NOMO-1 (cell line): ENCODE data around the gene CDH13.

Source experiments
- DNase-seq, 2 experiments: peaks; one replicate each; lab custom pipeline; 2025; ENCODE audit not compliant: unreplicated experiment in 2 of 2; lab: John Stamatoyannopoulos, UW

CDH13 gene

DNA sequence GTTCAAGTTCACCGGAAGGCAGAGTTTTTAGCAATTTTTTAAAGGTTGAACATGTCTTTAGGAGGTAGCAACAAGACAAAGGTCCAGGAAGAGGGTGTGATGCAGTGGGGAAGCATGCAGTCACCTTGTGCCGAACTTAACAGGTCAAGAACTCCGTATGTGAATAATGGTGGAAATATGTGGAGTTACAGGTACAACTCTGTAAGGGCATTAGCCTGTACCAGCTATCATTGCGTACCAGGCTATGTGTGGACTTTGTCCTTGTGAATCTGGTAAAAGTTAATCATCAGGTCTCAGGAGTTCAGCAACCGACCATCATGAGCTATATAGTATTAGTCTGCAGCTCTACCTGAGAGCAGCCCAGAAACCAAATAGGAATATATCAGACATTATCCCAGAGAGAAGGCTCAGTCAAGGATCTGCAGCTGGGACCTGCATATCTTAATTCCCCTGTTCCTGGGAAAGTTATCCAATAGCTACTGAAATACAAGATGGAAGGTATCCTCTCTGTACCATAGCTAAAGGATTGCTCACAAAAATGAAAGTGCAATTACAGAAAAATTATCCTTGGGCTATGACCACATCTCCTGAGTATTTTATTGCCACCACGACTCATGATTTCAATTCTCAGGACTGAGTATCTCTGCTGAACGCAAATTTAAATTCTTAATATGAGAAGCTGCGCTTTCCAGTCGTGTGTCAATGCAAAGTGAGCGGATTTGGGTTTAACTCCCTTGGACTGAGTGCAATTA, 469.3 kb downstream of the CDH13 start:
- DNase-seq: no peak

DNA sequence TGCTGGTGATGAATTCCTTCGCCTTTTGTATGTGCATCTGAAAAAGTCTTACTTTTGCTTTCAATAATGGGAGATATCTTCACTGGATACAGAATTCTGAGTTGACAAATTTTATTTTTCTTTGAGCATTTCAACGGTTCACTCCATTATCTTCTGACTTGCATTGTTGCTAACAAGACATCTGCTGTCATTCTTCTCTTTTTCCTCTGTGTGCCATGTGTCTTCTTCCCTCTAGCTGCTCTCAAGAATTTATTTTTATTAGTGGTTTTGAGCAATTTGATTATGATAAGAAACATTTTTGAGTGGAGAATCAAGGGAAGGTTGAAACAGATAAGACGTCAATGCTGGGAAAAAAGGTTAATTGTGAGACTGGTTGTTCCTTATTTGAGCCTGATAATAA, 471.8 kb downstream of the CDH13 start:
- DNase-seq: no peak

- no peak for DNase-seq
These were observed 473.9 kb downstream of the CDH13 start for GRCh38 chr16:83100679-83101078.

DNA sequence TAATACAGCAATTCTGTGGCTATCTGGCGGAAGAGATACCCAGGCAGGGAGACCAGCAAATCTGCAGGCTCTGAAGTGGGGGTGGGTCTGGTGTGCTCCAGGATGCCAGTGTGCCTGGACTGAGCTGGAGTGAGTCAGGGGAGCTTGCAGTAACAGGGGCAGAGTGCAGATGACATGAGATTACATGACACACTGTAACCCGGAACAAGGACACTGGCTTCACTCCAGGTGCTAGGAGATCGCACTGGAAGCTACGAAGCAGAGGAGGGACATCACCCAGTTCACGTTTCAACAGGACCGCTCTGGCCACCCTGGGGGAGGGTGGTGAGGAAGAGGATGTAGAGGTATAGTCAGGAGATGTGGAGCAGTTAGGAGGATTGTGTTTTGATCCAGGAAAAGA, 475.6 kb downstream of the CDH13 start:
- no peak for DNase-seq

DNA sequence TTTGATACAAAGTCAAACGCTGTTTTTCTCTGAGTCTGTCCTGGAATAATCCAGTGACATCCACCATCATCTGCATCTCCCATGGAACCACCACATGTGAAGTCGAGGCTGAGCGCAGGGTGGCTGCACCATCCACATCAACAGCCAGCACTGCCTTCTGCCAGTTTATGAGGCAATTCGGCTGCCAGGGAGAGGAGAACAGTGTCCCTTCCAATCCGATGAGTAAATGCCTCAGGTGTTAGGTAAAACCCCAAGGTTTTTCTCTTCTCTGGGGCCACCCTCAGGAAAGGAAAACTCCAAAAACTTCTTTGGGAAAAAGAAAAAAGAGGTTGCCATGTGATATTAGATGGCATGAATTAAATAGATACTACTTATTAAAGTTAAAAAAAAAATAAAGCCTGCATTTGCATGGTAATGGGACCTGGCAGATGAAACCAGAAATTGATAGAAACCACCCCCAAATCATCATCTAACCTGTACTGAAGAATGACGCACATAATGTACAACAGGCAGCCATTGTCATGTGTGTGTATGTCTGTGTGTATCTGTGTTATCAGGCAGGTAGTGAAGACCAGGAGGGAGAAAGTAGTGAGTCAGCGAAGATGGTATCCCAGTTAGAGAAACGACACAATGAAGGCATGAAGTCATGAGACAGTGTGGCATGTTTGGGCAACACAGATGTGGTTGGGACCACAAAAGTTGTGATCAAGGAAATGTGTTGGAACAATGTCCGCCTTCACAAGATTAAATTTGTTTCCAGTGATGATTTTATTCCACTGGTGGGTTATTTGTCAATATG, 478.7 kb downstream of the CDH13 start:
- DNase-seq: no peak

GRCh38 chr16:83109490-83110125, 482.8 kb downstream of the CDH13 start:
- no peak for DNase-seq

- DNase-seq: no peak
These were observed 483.5 kb downstream of the CDH13 start for GRCh38 chr16:83110269-83110668.

DNA sequence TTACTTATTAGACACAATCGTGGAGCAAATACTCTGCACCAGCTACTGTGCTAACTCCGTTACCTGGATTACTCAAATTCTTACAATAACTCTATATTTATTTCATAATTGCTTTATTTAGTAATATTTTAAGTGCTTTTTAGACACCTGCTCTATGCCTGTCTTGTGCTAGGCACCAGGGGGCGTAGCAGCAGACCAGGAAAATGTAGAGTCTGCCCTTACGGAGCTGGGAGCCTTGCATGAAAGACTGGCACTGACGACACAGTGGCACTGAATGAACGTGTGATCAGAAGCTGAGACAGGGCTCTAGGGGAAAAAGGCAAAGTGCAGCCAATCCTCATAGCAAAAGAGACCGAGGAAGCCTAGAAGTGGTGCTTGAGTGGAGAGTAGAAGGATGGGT, 486.5 kb downstream of the CDH13 start:
- DNase-seq: no peak

GRCh38 chr16:83113811-83114210, 487.0 kb downstream of the CDH13 start:
- no peak for DNase-seq

DNA sequence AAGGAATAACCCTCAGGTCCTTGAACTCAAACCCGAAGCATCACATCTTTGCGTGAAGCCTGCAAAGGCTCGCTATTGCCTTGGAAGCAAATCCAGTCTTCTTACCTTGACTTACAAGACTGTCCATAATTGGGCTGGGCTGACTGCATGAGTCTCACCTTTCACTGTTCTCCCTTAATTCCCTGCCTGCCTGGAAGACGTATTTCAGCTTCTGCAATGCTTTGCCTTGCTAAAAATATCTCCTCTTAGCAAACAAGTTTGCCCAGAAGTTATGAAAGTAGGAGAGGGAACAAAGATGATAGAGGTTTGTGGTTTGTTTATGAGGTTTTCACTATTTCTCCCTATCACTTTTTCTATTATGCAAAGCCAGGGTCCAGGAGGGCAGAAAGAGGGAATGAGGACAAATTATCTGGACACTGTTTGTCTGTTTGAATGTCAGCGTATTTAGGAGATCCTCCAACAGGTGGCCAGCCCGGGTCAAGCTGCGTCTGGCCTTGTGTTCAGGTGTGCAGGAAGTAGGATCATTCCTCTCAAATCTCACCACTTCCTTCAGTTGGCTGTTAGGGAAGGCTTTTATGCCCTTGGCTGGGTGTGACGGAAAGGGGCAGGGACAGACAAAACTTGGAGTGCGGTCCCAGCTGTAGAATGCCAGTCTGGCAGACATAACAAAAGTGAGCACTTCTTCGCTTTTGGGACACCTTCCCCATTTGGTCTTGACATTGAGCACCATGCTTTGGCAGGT, 488.9 kb downstream of the CDH13 start:
- peak; percentile 8 to 62 for DNase-seq

DNA sequence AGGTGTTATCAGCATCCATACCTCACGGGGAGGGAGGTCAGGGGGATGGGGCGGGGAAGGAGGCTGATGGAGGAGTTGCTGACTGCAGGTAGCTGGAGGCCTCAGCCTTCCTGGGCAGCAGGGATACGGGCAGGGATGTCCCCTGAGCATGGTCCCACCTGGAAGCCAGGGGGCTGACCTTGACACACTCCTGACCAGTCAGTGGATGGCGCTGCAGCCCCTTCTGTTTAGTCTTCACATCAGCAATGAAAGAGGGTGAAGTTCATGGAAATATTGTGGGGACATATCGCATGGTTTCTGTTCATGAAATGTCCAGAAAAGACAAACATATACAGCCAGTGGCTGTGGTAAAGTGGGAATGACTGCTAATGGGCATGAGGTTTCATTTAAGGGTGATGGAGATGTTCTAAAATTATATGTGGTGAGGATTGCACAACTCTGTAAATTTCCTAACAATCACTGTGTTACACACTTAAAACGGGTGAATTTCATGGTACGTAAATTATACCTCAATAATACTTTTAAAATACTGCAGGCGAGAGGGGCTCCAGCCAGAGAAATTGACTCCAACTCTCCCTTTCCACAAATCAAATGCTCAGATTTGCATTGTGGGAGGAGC, 489.6 kb downstream of the CDH13 start:
- peak in 1 of 2 experiments; percentile 40 for DNase-seq

- no peak for DNase-seq
These were observed 491.0 kb downstream of the CDH13 start for GRCh38 chr16:83117810-83118209.

DNA sequence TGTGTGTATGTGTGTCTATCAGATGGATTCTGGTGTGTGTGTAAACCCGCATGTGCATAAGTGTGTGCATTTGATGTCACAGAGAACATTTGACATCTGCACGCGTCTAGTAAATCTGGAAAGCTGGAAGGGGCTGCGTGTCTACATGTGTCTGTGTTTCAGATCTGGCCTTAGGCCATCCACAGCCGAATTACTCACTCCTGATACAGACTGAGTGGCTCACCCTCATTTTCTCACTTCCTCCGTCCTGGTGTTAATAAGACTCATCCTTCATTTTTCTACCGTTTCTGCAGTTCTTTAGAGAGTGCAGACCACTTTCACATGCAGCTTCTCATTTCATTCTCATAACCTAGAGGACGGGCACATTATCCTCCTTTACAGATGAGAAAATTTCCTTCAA, 491.6 kb downstream of the CDH13 start:
- no peak for DNase-seq

GRCh38 chr16:83125999-83126568, 499.3 kb downstream of the CDH13 start:
- no peak for DNase-seq

- DNase-seq: no peak
These were observed 501.3 kb downstream of the CDH13 start for GRCh38 chr16:83128041-83128440.

DNA sequence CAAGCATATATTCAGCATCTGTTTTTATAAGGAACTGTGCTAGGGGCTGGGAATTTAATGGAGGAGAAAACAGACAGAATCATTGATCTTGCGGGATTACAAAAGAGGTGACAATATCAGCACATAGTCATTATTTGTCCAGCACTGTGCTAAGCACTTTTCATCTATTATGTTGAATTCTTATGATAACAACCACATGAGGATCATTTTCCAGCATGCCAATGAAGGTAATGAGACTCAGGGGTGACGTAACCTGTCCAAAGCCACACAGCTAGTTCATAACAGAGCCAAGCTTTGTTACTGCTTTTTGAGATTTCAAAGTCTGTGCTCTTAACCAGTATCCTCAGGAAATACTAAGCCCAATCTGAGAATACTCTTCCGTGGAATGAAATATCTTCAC, 503.3 kb downstream of the CDH13 start:
- no peak for DNase-seq

GRCh38 chr16:83134638-83135037, 507.9 kb downstream of the CDH13 start:
- DNase-seq: peak; percentile 54 to 57

- no peak for DNase-seq
These were observed 509.6 kb downstream of the CDH13 start for GRCh38 chr16:83136419-83136818.

DNA sequence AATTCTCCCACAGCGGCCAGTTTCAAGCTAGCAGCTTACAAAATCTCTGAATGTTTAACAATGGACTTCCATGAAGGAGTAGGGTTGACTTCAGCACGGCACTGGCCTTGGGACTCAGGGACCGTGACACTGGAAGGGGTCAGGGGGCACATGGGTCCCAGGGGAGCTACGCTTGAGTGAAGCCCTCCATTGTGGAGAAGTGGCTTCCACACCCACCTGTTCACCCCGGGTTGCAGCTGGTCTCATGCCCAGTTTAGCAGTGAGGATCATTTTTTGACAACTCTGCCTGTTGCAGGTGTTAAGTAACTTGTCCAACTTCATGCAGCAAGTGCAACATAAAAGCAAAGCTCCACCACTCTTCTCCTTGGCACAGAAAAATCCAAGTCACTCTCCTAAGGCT, 510.2 kb downstream of the CDH13 start:
- DNase-seq: no peak

- peak; percentile 32 to 53 for DNase-seq
These were observed 510.6 kb downstream of the CDH13 start for GRCh38 chr16:83137326-83137781.
